Prostate gland (tissue), 2 donors: ENCODE results near the gene SMYD1. TPM values are rescaled to one million over a fixed set of nuclear protein-coding genes. Genes with fewer than 3 reads are reported as not detected.

Experiments
- DNase-seq: peaks from one replicate; pipeline ENCODE4 v3.0.0-alpha.2; 2019; ENCODE audit warnings: low spot score
- H3K27ac ChIP-seq, 2 donors: fragments of 200-600 bp; sonication (generic); 2 replicates each; pipeline ENCODE4 v1.5.1; 2017 to 2019
- H3K27me3 ChIP-seq: fragments of 200-600 bp; sonication (generic); replicated peaks from 2 replicates; pipeline ENCODE4 v1.5.1; 2019; ENCODE audit not compliant: insufficient read depth
- H3K36me3 ChIP-seq, 2 donors: fragments of 200-600 bp; sonication (generic); 1 replicate in 1 of 2; 2 replicates in 1 of 2; pipeline versions ENCODE4 v1.5.1 to v1.8.1; 2017 to 2019
- H3K4me1 ChIP-seq: fragments of 200-600 bp; sonication (generic); replicated peaks from 2 replicates; pipeline ENCODE4 v1.5.1; 2019
- H3K4me3 ChIP-seq, 2 donors: fragments of 200-600 bp; sonication (generic); 2 replicates each; pipeline ENCODE4 v1.5.1; 2017 to 2019
- H3K9me3 ChIP-seq: fragments of 200-600 bp; sonication (generic); 2 replicates; pipeline ENCODE4 v1.5.1; 2017
- POLR2A ChIP-seq: fragments of 450-650 bp; IDR thresholded peaks from one replicate; pipeline ENCODE4 v1.6.1; 2016; ENCODE audit warnings: antibody characterized with exemption, mild to moderate bottlenecking
- POLR2AphosphoS5 ChIP-seq: sonication (generic); formaldehyde crosslinking; IDR thresholded peaks from one replicate; pipeline ENCODE4 v1.6.1; 2017; ENCODE audit warnings: antibody characterized with exemption
- WGBS: methylation state at CpG from one replicate; pipeline ENCODE4 v1.1.5; 2018; 5-methylcytosine and 5-hydroxymethylcytosine counted together
- intact Hi-C: fragments of 100-400 bp; cut with DNase I; formaldehyde crosslinking; loops from one replicate; pipeline ENCODE4 v1.14.2; 2022
- microRNA-seq: library from miRNA; unstranded; fragments of <30 nt; microRNA quantifications from one replicate; pipeline ENCODE4, GENCODE V29; 2016
- small RNA-seq, 2 donors: library from RNA; depleted of rRNA; stranded (forward); fragments of <200 nt; gene quantifications; one replicate each; pipeline ENCODE3, GENCODE V24; 2016
- total RNA-seq, 2 donors: library from RNA; depleted of rRNA; stranded (reverse); fragments of >200 nt; gene quantifications; one replicate each; pipeline ENCODE4 v1.1.0, GENCODE V29; 2016
- TF ChIP-seq, protein P1 (sequence below), 4 experiments: fragments of 200-600 bp in 2 of 4; fragments of 450-650 bp in 2 of 4; sonication (generic) in 2 of 4; IDR thresholded peaks; 1 replicate in 3 of 4; 2 replicates in 1 of 4; pipeline ENCODE4 v1.5.1; 2016 to 2019; ENCODE audit warnings: antibody characterized with exemption in 4 of 4, mild to moderate bottlenecking in 2 of 4, moderate library complexity in 2 of 4

Gene SMYD1
- total RNA-seq, 2 donors from 2014 or later, result 2.4 to 3.7 TPM

DNA sequence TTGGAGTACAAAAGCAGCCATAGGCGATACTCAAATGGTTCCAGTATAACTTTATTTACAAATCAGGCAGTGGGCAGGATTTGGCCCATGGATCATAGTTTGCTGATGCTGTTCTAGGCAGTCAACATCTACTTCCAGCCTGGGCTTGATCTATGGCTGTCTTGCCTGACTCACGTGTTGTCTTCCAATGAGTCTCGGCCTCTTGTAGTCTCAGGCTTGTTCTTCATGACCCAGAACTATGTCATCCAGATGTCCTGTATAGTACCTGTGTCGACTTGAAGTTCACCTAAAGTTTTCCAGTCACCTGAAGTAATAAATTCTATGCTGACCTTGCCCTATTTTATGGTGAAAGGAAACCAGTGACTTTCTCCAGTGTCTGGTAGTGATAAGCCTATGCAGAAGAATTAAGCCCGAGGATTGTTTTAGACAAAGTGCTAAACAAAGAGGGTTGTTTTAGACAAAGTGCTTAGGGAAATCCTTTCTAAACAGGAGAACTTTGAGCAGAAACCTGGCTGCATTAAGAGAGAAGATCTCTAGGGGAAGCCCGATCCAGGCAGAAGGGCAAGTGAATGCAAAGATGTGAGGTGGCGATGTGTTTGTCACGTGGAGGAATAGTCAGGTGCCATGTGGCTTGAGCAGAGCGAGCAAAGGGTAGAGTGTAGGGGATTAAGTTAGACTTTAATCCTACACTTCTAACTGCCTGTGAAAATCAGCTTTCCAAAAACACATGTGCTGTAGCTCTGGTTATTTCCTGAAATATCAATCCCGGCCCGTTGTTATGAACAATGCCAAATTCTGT, 94.0 kb downstream of the SMYD1 start:
- Histone ChIP-seq H3K4me1 (no peaks in the 10 kb centered on the region), H3K27me3 (no peaks in the 10 kb centered on the region), H3K9me3 (no peaks in the 10 kb centered on the region), H3K36me3 (no peaks in the 10 kb centered on the region), H3K27ac (no peak overlapping the region), H3K4me3 (no peak overlapping the region)
- DNase-seq, result no peak
- 79% methylated on average over 11 of the region's 11 CpGs for WGBS
- TF ChIP-seq POLR2AphosphoS5 (no peak), POLR2A (no peak)
- TF ChIP-seq, protein P1, sequence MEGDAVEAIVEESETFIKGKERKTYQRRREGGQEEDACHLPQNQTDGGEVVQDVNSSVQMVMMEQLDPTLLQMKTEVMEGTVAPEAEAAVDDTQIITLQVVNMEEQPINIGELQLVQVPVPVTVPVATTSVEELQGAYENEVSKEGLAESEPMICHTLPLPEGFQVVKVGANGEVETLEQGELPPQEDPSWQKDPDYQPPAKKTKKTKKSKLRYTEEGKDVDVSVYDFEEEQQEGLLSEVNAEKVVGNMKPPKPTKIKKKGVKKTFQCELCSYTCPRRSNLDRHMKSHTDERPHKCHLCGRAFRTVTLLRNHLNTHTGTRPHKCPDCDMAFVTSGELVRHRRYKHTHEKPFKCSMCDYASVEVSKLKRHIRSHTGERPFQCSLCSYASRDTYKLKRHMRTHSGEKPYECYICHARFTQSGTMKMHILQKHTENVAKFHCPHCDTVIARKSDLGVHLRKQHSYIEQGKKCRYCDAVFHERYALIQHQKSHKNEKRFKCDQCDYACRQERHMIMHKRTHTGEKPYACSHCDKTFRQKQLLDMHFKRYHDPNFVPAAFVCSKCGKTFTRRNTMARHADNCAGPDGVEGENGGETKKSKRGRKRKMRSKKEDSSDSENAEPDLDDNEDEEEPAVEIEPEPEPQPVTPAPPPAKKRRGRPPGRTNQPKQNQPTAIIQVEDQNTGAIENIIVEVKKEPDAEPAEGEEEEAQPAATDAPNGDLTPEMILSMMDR (IDR thresholded peaks at IDR 0.05), result no peak
- intact Hi-C loops, result no loop called here

Small RNAs within 50 kb of the gene (microRNA-seq; reads per million reads assigned to microRNA genes)
- gene MIR4780, result not detected

Small RNAs within 50 kb of the gene (small RNA-seq; reads per million reads assigned to genes)
- gene MIR4780, result 0 reads per million in 2 donors

Other genes starting within 250 kb of the SMYD1 start
- gene RGPD2, start 242.0 kb upstream of the SMYD1 start, total RNA-seq, result 10 to 100 TPM in 1 of 2 donors, 1 to 10 TPM in 1; 1.3 to 14.3 TPM
- not detected for gene RNU2-63P, start 51.3 kb upstream of the SMYD1 start, total RNA-seq
- gene KRCC1, start 12.0 kb upstream of the SMYD1 start, total RNA-seq, result 10 to 100 TPM; 18.7 to 36.6 TPM
- gene FABP1, start 60.2 kb downstream of the SMYD1 start, total RNA-seq, result not detected
- 10 to 100 TPM in 1 of 2 donors, 1 to 10 TPM in 1; 2.6 to 47.7 TPM for gene THNSL2, start 102.5 kb downstream of the SMYD1 start, total RNA-seq